ENCODE data around the gene WDPCP. TPM values are rescaled to one million over a fixed set of nuclear protein-coding genes. Genes with fewer than 3 reads are reported as not detected.

Gene WDPCP
- total and polyA plus RNA-seq, 2 of the 8 experiments (the other 6 are each of a cell fraction or from before 2014, with no cell fraction given) = 9.3 to 25.8 TPM

- peaks cover 0 to 3% of the 10 kb centered on the region in 2 experiments; a peak in 1 of 4 replicates for H3K79me2 ChIP-seq (ENCODE audit: control insufficient read depth in 1 of 2, insufficient read depth in 2 of 2, low read length in 2 of 2)
Measured at GRCh38 chr2:63272560-63272959, 315.7 kb downstream of the WDPCP start.

More at GRCh38 chr2:63272560-63272959, 315.7 kb downstream of the WDPCP start:
- no peak overlapping the region for H2AK5ac ChIP-seq (ENCODE audit: low read depth, low read length)
- no peak overlapping the region for H3K27ac ChIP-seq (ENCODE audit: low read depth, low read length)
- H3K23ac ChIP-seq (ENCODE audit: insufficient read length) = no peak overlapping the region
- no peak for TF ChIP-seq FOSL1 (IDR thresholded peaks at IDR 0.05; ENCODE audit: insufficient read depth, low read depth, low read length)
- H3K4me1 ChIP-seq (replicated peaks in 1 of 4; ENCODE audit: control insufficient read depth in 3 of 4, insufficient read depth in 4 of 4, low read length in 3 of 4) = no peaks in the 10 kb centered on the region
- no peaks in the 10 kb centered on the region for H3K23me2 ChIP-seq (ENCODE audit: low read depth, low read length)
- 84% methylated on average over 4 of the region's 4 CpGs; no CpG with 5 or more reads in 1 of the 2 experiments for WGBS, 2 experiments (ENCODE audit: extremely low coverage in 1 of 2, insufficient coverage in 1 of 2, insufficient read length in 1 of 2, insufficient replicate concordance in 2 of 2, low coverage in 1 of 2, low lambda C conversion rate in 2 of 2, missing lambda C conversion rate in 1 of 2)
- no peak overlapping the region for H2BK20ac ChIP-seq (ENCODE audit: low read length)
- H2BK5ac ChIP-seq (ENCODE audit: low read depth, low read length) = no peak overlapping the region
- no peak overlapping the region for H2BK12ac ChIP-seq (ENCODE audit: low read depth, low read length)
- no peaks in the 10 kb centered on the region for H3K79me1 ChIP-seq (ENCODE audit: low read depth, low read length)
- no peak overlapping the region for H3K56ac ChIP-seq (replicated peaks; ENCODE audit: insufficient read length, low read depth, low read length)
- no peak overlapping the region for H2BK120ac ChIP-seq (replicated peaks; ENCODE audit: low read depth, low read length)
- ChIA-PET CTCF (ENCODE audit: partially characterized antibody) (no interaction called here), POLR2A (ENCODE audit: partially characterized antibody) (no interaction called here)
- no peak overlapping the region for H3K14ac ChIP-seq (ENCODE audit: insufficient read length)
- peaks cover 0 to 8% of the 10 kb centered on the region in 2 experiments; a peak in 2 of 4 replicates for H3K9me3 ChIP-seq (ENCODE audit: insufficient read depth in 2 of 2, low read depth in 1 of 2, low read length in 1 of 2)
- DNase-seq (ENCODE audit: low read depth in 1 of 2, low spot score in 2 of 2) (no peak), FAIRE-seq (no peak)
- no peaks in the 10 kb centered on the region for H3K27me3 ChIP-seq (replicated peaks in 1 of 4; ENCODE audit: control insufficient read depth in 3 of 4, extremely low read depth in 1 of 4, insufficient read depth in 3 of 4, low read length in 3 of 4)
- H2BK15ac ChIP-seq (ENCODE audit: low read length) = no peak overlapping the region
- H3K4me3 ChIP-seq (ENCODE audit: extremely low read depth in 1 of 4, insufficient read depth in 2 of 4, low read depth in 3 of 4, low read length in 4 of 4) = no peak overlapping the region
- no peak overlapping the region for H3K4ac ChIP-seq (replicated peaks; ENCODE audit: insufficient read length, low read depth, low read length)
- H4K91ac ChIP-seq (replicated peaks; ENCODE audit: insufficient read length, low read length) = no peak overlapping the region
- no peak overlapping the region for H4K5ac ChIP-seq (ENCODE audit: insufficient read length, low read depth, low read length)
- no peak overlapping the region for H3K18ac ChIP-seq (ENCODE audit: extremely low read depth, low read length)
- no peak overlapping the region for H3K9ac ChIP-seq (replicated peaks in 1 of 4; ENCODE audit: extremely low read depth in 1 of 4, low read depth in 3 of 4, low read length in 3 of 4)
- no peaks in the 10 kb centered on the region for H4K20me1 ChIP-seq (replicated peaks in 1 of 2; ENCODE audit: control insufficient read depth in 1 of 2, insufficient read depth in 2 of 2, low read length in 2 of 2)
- H2AFZ ChIP-seq (ENCODE audit: low read length) = no peak overlapping the region
- no peak overlapping the region for H3K4me2 ChIP-seq (ENCODE audit: insufficient read depth in 1 of 2, low read depth in 2 of 2, low read length in 2 of 2)
- no peaks in the 10 kb centered on the region for H3K36me3 ChIP-seq (ENCODE audit: control insufficient read depth in 2 of 4, insufficient read depth in 4 of 4, low read length in 3 of 4)
- H4K8ac ChIP-seq (ENCODE audit: extremely low read depth, insufficient read depth, low read length) = no peak overlapping the region
